SH-SY5Y (cell line): Measurements from ENCODE around the gene CTTNBP2NL.

ENCODE experiments used
- GATA2 ChIP-seq: IDR thresholded peaks from 2 replicates; pipeline ENCODE4 v1.6.1; 2011; ENCODE audit warnings: mild to moderate bottlenecking, low read depth, low read length
- GATA3 ChIP-seq: IDR thresholded peaks from 2 replicates; pipeline ENCODE4 v1.6.1; 2011; ENCODE audit warnings: low read depth, mild to moderate bottlenecking, low read length, moderate library complexity

- TF ChIP-seq GATA2 (no peak), GATA3 (no peak)
Observed at GRCh38 chr1:112506731-112507130, 110.7 kb downstream of the CTTNBP2NL start.
